ENCODE measurements around the gene COL7A1. TPM values are rescaled to one million over a fixed set of nuclear protein-coding genes. Genes with fewer than 3 reads are reported as not detected.
A peak's percentile ranks its signal among the peaks of the same experiment; 100 is the strongest.

Gene COL7A1
- total and polyA plus RNA-seq, 2 of the 13 experiments (the other 11 are each of a cell fraction or from before 2014, with no cell fraction given): 2.7 to 11.7 TPM

- no peak for TF ChIP-seq FLYWCH1 (CRISPR knock-in tag; IDR thresholded peaks at IDR 0.05)
- no peak for TF ChIP-seq SRSF4 (IDR thresholded peaks at IDR 0.05; ENCODE audit: low read depth, low read length, poor library complexity, severe bottlenecking)
- TF ChIP-seq ZNF446 (CRISPR knock-in tag; IDR thresholded peaks at IDR 0.05): no peak
- peak; percentile 70 for TF ChIP-seq SIX4 (CRISPR knock-in tag; IDR thresholded peaks at IDR 0.05)
- no peak for TF ChIP-seq ARID2 (CRISPR knock-in tag; IDR thresholded peaks at IDR 0.05; ENCODE audit: borderline replicate concordance)
- TF ChIP-seq ZSCAN20 (CRISPR knock-in tag; IDR thresholded peaks at IDR 0.05; ENCODE audit: borderline replicate concordance): no peak
- TF ChIP-seq ZNF333 (CRISPR knock-in tag; IDR thresholded peaks at IDR 0.05; ENCODE audit: borderline replicate concordance): 0 out of 2 replicates have a peak, but pooled peaks have one; percentile 4
- no peak for TF ChIP-seq PHF20 (CRISPR knock-in tag; IDR thresholded peaks at IDR 0.05)
- 0 out of 2 replicates have a peak, but pooled peaks have one; percentile 61 for TF ChIP-seq ATF6 (CRISPR knock-in tag; conservative IDR thresholded peaks at IDR 0.05)
- TF ChIP-seq, protein P1, sequence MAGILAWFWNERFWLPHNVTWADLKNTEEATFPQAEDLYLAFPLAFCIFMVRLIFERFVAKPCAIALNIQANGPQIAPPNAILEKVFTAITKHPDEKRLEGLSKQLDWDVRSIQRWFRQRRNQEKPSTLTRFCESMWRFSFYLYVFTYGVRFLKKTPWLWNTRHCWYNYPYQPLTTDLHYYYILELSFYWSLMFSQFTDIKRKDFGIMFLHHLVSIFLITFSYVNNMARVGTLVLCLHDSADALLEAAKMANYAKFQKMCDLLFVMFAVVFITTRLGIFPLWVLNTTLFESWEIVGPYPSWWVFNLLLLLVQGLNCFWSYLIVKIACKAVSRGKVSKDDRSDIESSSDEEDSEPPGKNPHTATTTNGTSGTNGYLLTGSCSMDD (CRISPR knock-in tag; IDR thresholded peaks at IDR 0.05): no peak
- no peak for TF ChIP-seq TRIM24 (CRISPR knock-in tag; IDR thresholded peaks at IDR 0.05)
- TF ChIP-seq ZFP37 (CRISPR knock-in tag; IDR thresholded peaks at IDR 0.05; ENCODE audit: borderline replicate concordance): peak; percentile 37; the same call in 1 of the 2 replicates
- TF ChIP-seq, protein P2, sequence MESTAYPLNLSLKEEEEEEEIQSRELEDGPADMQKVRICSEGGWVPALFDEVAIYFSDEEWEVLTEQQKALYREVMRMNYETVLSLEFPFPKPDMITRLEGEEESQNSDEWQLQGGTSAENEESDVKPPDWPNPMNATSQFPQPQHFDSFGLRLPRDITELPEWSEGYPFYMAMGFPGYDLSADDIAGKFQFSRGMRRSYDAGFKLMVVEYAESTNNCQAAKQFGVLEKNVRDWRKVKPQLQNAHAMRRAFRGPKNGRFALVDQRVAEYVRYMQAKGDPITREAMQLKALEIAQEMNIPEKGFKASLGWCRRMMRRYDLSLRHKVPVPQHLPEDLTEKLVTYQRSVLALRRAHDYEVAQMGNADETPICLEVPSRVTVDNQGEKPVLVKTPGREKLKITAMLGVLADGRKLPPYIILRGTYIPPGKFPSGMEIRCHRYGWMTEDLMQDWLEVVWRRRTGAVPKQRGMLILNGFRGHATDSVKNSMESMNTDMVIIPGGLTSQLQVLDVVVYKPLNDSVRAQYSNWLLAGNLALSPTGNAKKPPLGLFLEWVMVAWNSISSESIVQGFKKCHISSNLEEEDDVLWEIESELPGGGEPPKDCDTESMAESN (CRISPR knock-in tag; conservative IDR thresholded peaks at IDR 0.05): no peak
- TF ChIP-seq ZNF20 (CRISPR knock-in tag; IDR thresholded peaks at IDR 0.05): no peak
- TF ChIP-seq RFX1 (IDR thresholded peaks at IDR 0.05): no peak
- TF ChIP-seq NR1H2 (CRISPR knock-in tag; IDR thresholded peaks at IDR 0.05; ENCODE audit: borderline replicate concordance, low read depth): no peak
- no peak for TF ChIP-seq SSRP1 (CRISPR knock-in tag; IDR thresholded peaks at IDR 0.05)
- TF ChIP-seq PRMT3 (CRISPR knock-in tag; IDR thresholded peaks at IDR 0.05; ENCODE audit: borderline replicate concordance, low read depth): peak; percentile 39; the same call in 1 of the 2 replicates
- TF ChIP-seq HNRNPUL1 (IDR thresholded peaks at IDR 0.05; ENCODE audit: low read depth, low read length): no peak
- TF ChIP-seq SMARCC2 (IDR thresholded peaks at IDR 0.05): no peak
Observed at GRCh38 chr3:48556796-48557626, 38.1 kb downstream of the COL7A1 start, which contains the start of gene PFKFB4 (continued).

Measured in HepG2 (cell line).